SH-SY5Y (cell line): ENCODE measurements around the gene TPMT.

Source experiments
- GATA2 ChIP-seq: IDR thresholded peaks from 2 replicates; pipeline ENCODE4 v1.6.1; 2011; ENCODE audit warnings: mild to moderate bottlenecking, low read depth, low read length
- GATA3 ChIP-seq: IDR thresholded peaks from 2 replicates; pipeline ENCODE4 v1.6.1; 2011; ENCODE audit warnings: low read depth, mild to moderate bottlenecking, low read length, moderate library complexity

GRCh38 chr6:18087396-18088165, 67.3 kb downstream of the TPMT start:
- TF ChIP-seq GATA3 (no peak), GATA2 (no peak)
